ENCODE results near the gene ACSL1.

GRCh38 chr4:184719407-184719806 lies 106.4 kb downstream of the ACSL1 start:
- TF ChIP-seq TAF1 (IDR thresholded peaks at IDR 0.05; ENCODE audit: borderline replicate concordance, insufficient read depth, low read length) (no peak), REST (IDR thresholded peaks at IDR 0.05; ENCODE audit: insufficient read depth in 1 of 2, low read depth in 2 of 2, low read length in 2 of 2) (no peak), SIN3A (IDR thresholded peaks at IDR 0.05; ENCODE audit: borderline replicate concordance, insufficient read depth, low read length) (no peak)
